Measurements from ENCODE around the gene CAND2. TPM values are rescaled to one million over a fixed set of nuclear protein-coding genes. Genes with fewer than 3 reads are reported as not detected.

Gene CAND2
- total and polyA plus RNA-seq, 2 experiments from 2014 or later: 4.3 to 5.0 TPM

GRCh38 chr3:12831301-12831866 is 34.9 kb downstream of the CAND2 start:
- Histone ChIP-seq H3K27me3 (no peaks in the 10 kb centered on the region), H2AFZ (no peak overlapping the region), H3K4me1 (ENCODE audit: insufficient read depth) (no peaks in the 10 kb centered on the region), H4K20me1 (ENCODE audit: insufficient read depth, poor library complexity, severe bottlenecking) (peaks cover 15% of the 10 kb centered on the region), H3K79me2 (no peaks in the 10 kb centered on the region), H3K9me3 (ENCODE audit: low read depth) (no peaks in the 10 kb centered on the region), H3K4me2 (no peak overlapping the region), H3K4me3 (no peak overlapping the region), H3K27ac (no peak overlapping the region), H3K36me3 (replicated peaks; ENCODE audit: insufficient read depth, low read depth) (no peaks in the 10 kb centered on the region), H3K9me2 (replicated peaks; ENCODE audit: insufficient read depth) (no peaks in the 10 kb centered on the region)
- no peak for DNase-seq (ENCODE audit: low spot score)
- TF ChIP-seq EZH2phosphoT487 (IDR thresholded peaks at IDR 0.05; ENCODE audit: low read depth, severe bottlenecking, unreplicated experiment) (no peak), EZH2 (IDR thresholded peaks at IDR 0.05; ENCODE audit: borderline replicate concordance) (no peak)
- TF ChIP-seq, protein P1, sequence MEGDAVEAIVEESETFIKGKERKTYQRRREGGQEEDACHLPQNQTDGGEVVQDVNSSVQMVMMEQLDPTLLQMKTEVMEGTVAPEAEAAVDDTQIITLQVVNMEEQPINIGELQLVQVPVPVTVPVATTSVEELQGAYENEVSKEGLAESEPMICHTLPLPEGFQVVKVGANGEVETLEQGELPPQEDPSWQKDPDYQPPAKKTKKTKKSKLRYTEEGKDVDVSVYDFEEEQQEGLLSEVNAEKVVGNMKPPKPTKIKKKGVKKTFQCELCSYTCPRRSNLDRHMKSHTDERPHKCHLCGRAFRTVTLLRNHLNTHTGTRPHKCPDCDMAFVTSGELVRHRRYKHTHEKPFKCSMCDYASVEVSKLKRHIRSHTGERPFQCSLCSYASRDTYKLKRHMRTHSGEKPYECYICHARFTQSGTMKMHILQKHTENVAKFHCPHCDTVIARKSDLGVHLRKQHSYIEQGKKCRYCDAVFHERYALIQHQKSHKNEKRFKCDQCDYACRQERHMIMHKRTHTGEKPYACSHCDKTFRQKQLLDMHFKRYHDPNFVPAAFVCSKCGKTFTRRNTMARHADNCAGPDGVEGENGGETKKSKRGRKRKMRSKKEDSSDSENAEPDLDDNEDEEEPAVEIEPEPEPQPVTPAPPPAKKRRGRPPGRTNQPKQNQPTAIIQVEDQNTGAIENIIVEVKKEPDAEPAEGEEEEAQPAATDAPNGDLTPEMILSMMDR (IDR thresholded peaks at IDR 0.05; ENCODE audit: poor library complexity): no peak
- WGBS (ENCODE audit: low lambda C conversion rate, missing lambda C conversion rate): 87% methylated on average over 5 of the region's 5 CpGs

DNA sequence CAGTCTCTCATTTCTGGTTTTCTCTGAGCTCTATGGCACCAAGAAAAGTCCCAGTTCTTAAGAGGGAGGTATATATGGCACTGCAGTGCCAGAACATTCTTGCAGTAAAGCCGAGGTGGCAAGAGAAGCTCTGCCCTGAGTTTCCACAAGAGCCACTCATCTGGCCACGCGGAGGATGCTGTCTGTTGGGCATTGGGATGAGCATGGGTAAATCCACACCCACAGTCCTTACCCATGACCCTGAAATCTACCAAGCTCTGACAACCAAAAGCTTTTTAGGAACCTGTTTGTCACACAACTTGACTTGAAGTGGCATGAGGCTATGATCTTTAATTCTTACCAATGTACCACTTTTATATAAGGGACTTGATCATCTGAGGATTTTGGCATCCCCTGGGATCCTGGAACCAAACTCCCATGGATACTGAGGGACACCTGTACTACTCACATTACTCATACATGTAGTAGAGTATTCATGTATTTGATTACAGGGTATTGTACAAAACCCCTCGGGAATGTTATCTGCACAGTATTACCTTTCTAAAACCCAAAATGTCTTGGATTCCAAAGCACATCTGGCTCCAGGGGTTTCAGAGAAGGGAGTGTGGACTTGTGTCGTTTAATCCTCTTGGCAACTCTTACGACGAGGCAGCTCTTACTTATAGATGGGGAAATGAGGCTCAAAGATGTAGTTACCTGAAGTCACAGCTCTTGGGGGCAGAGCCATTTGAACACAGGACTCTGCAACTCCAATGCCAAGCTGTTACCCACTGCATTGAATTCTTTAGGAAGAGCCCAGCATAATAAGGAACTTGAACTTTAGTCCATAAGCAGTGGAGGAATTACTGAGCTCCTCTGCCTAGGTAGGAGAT is 36.1 kb downstream of the CAND2 start:
- TF ChIP-seq EZH2 (IDR thresholded peaks at IDR 0.05; ENCODE audit: borderline replicate concordance) (no peak), EZH2phosphoT487 (IDR thresholded peaks at IDR 0.05; ENCODE audit: low read depth, severe bottlenecking, unreplicated experiment) (no peak)
- TF ChIP-seq, protein P1 (IDR thresholded peaks at IDR 0.05; ENCODE audit: poor library complexity): no peak
- Histone ChIP-seq H3K9me3 (ENCODE audit: low read depth) (no peaks in the 10 kb centered on the region), H3K27ac (no peak overlapping the region), H3K4me2 (no peak overlapping the region), H3K36me3 (replicated peaks; ENCODE audit: insufficient read depth, low read depth) (peaks cover 2% of the 10 kb centered on the region), H3K4me1 (ENCODE audit: insufficient read depth) (peaks cover under 1% of the 10 kb centered on the region), H4K20me1 (ENCODE audit: insufficient read depth, poor library complexity, severe bottlenecking) (peaks cover 27% of the 10 kb centered on the region), H3K9me2 (replicated peaks; ENCODE audit: insufficient read depth) (no peaks in the 10 kb centered on the region), H3K4me3 (no peak overlapping the region), H3K27me3 (no peaks in the 10 kb centered on the region), H2AFZ (no peak overlapping the region), H3K79me2 (peaks cover 6% of the 10 kb centered on the region)
- WGBS (ENCODE audit: low lambda C conversion rate, missing lambda C conversion rate): 85% methylated on average over 7 of the region's 7 CpGs
- no peak for DNase-seq (ENCODE audit: low spot score)

DNA sequence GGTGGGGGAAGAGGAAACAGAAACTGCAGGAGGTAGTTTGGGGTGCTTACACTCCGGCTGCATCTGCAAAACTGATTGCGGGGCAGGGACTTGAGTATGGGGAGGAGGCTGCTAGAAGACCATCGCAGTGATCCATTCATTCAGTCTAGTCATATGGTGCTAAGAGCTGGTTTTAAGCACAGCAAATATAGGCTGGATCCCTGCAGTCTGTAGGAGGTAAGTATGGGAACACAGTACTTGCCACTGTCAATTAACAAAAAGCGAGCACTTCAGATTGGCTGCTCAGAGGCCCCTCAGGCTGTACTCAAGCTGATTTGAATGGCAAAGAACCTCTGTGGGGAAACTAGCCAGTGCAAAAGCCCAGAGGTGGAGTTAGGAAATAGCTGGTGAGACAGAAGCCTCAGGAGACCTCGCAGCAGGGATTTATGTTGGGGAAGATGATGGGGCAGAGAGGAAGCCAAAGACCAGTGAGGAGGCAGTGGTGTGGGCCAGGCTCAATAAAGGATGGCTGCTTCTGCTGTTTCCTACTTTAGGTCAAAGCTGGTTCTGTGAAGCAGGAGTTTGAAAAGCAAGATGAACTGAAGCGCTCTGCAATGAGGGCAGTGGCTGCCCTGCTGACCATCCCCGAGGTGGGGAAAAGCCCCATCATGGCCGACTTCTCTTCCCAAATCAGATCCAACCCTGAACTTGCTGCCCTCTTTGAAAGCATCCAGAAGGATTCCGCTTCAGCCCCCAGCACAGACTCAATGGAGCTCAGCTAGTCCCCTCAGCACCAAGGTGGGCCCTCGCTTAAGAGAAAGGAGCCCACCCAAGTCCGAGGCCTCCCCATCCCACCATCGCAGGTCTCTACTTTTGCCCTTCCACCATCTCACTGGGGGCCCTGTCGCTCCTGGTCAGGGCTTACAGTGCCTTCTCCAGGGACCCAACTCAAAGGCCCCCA is 37.0 kb downstream of the CAND2 start:
- Histone ChIP-seq H3K79me2 (peaks cover 15% of the 10 kb centered on the region), H2AFZ (no peak overlapping the region), H3K27me3 (no peaks in the 10 kb centered on the region), H3K4me3 (no peak overlapping the region), H3K9me2 (replicated peaks; ENCODE audit: insufficient read depth) (no peaks in the 10 kb centered on the region), H3K4me2 (no peak overlapping the region), H3K9me3 (ENCODE audit: low read depth) (no peaks in the 10 kb centered on the region), H3K4me1 (ENCODE audit: insufficient read depth) (peaks cover 4% of the 10 kb centered on the region), H4K20me1 (ENCODE audit: insufficient read depth, poor library complexity, severe bottlenecking) (peaks cover 36% of the 10 kb centered on the region), H3K36me3 (replicated peaks; ENCODE audit: insufficient read depth, low read depth) (peaks cover 5% of the 10 kb centered on the region), H3K27ac (no peak overlapping the region)
- DNase-seq (ENCODE audit: low spot score): no peak
- WGBS (ENCODE audit: low lambda C conversion rate, missing lambda C conversion rate): 87% methylated on average over 13 of the region's 13 CpGs
- no peak for TF ChIP-seq EZH2 (IDR thresholded peaks at IDR 0.05; ENCODE audit: borderline replicate concordance)
- TF ChIP-seq EZH2phosphoT487 (IDR thresholded peaks at IDR 0.05; ENCODE audit: low read depth, severe bottlenecking, unreplicated experiment): no peak
- TF ChIP-seq, protein P1 (IDR thresholded peaks at IDR 0.05; ENCODE audit: poor library complexity): no peak

All from hepatocyte (in vitro differentiated cells).